GF-D8 (cell line): ENCODE measurements around the gene UBE2QL1.

Source experiments
- DNase-seq: peaks from one replicate; lab custom pipeline; 2025; lab: John Stamatoyannopoulos, UW

Gene UBE2QL1

DNA sequence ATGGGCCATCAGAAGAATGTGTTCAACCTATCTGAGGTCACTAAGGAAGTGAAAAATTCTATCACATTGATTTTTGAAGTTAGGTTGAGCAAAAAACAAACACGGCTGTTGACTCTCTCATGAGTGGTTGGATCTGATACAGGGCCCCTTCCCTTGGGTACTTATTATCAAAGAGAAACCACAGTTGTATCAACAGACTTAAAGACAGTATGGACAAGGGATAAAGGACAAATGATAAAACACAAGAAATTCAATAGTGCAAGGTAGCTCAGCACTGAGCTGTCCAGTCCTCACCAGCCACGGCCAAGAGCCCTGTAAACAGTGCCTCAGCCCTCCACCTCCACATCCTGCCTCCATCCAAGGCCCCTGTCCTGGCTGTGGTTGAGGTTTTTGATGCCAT lies 86.9 kb downstream of the UBE2QL1 start:
- DNase-seq = no peak

DNA sequence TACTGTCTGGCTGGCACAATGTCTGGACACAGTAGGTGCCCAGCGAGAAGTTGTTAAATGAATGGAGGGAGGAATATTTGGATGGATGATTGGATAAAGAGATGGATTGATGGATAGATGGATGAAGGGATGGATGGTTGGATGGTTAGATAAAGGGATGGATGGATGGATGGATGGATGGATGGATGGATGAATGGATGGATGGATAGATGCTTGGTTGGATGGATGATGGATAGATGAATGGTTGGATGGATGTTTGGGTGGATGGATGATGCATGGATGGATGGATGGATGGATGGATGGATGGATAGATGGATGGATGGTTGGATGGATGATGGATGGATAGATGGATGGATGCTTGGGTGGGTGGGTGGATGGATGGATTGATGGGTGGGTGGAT lies 90.4 kb downstream of the UBE2QL1 start:
- DNase-seq = no peak

DNA sequence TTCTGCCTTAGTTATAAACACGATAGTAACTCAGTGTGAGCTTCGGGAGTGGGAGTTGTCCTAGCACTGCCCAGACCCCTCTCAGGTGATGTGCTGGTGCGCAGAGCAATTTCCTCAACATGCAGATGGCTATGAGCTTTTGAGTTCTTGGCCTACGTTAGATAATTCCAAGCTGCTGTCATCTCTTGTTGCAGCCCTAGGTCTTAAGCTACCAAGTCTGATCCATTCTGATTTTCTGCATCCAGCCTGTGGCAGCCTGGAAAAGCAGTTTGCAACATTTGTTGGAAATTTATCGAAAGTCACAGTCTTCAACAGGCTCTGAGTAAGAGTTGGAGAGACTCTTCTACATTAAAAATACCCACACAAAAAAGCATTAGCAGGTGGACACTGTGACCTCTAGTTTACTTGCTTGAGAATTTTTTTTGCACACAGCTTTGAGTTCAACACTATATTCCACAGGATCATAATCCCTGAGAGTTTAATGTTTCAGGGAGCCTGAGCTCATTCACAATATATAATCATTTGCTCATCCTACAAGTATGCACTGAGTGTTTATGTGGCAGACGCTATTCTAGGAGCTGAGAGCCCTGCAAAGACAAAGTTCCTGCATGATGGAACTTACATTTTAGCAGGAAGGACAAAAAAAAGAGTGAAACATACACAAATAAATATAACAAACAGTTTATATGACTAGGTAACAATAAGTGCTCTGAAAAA lies 91.6 kb downstream of the UBE2QL1 start:
- no peak for DNase-seq

DNA sequence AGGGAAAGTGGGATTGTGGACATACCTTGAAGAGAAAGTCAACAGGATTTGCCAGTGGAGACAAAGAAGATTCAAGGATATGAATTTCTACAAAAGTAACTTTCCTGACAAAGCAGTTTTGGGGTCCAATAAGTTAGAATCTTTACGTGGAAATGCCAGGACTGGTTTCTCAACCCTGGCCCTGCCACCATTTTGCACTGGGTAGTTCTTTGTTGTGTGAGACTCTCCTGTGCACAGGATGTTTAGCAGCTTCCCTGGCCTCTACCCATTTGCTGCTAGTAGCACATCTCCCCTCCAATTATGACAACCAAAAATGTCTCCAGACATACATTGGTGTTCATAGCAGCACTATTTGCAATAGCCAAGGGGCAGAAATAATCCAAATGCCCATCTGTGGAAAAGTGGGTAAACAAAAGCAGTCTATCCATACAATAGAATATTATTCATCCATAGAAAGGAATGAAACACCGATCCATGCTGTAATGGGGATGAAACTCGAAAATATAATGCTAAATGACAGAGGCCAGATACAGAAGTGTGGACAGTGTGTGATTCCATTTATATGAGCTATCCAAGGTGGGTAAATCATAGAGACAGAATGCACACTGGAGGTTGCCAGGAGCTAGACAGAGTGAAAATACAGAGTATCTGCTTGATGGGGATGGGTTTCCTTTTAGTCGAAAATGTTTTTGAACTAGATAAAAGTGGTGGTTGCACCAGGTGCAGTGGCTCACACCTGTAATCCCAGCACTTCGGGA lies 92.8 kb downstream of the UBE2QL1 start:
- no peak for DNase-seq

DNA sequence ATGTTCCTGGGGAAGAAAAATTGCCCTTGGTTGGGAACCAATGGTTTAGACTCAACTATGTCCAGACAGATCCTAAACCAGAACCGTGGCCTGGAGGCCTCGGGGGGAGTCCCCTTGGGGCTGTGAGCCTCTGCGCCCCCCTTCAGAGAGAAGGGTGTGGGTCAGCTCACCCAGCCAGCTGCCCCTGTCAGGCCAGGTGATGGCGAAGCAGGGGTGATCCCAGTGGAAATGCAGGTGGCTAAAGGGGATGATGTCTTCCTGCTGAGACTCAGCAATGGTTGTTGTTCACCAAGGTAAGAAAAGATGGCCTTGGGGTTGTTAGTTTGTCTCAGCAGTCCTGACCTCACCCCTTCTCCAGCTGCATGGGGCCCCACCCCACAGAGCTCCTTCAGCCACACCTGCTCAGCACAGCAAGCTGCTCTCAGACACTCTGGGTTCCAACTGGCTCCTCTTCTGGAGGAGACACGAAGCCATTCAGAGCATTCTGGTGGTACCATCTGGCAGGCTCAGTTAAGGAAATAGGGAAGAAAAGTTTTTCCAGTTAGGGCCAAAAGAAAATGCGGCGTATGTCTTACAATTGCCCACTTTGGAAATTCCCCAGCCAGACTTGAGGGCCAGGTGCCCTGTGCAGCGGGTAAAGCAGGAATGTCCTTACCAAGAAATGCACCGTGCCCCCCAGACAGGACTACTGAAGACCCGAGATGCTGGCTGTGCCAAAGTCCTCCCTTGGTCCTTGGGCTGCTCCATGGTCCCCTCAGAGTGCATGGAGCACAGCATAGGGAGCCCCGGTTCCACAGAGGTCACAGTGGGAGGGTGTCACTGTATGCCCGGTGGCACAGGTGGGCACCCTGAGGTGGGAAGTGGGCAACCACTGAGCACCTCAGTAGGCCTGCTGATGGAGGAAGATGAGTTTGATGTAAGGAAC lies 94.0 kb downstream of the UBE2QL1 start:
- DNase-seq = no peak

DNA sequence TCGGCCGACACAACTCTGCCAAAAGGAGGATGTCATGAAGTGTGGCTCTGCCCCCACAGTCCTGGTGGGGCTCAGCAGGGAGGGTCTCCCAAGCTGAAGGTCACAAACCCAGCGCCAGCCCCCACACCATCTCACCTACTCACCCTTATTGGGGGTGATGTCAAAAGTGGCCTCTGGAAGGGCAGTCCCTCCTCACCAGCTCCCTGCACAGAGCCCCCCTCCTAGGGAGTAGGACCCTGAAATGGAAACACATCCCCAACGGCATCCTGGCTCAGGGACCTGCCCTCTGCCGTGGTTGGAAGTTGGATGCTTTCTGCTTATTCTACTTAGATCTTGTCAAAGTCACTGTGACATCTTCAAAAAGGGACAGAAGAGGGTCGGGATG lies 94.7 kb downstream of the UBE2QL1 start:
- no peak for DNase-seq

DNA sequence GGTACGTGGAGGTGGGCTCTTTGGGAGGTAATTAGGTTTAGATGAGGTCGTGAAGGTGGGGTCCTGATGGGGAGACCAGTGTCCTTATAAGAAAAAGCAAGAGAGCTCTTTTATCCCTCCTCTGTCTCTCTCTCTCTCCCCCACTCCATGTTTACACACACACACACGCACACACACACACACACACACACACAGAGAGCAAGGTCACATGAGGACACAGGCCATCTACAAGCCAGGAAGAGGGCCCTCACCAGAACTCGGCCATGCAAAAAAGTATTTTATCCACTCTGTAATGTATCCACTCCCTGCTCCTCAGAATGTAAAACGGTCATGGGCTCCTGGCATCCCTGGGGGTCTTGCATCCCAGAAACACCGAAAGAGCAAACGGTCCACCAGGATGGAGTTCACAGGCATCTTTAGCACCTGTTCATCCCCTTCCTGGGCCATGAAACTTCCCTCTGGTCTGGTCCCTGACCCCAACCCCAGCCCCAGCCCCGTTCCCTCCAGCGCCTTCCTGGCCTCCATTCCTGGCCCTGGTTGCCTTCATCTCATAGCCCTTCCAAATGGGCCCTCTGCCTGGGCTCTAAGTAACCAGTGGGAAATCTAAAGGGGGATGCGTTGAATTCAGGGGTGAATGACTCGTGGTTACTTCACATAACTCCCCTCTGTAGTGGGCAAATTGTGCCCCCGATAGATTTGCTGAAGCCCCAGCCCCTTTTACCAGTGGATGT lies 95.3 kb downstream of the UBE2QL1 start:
- no peak for DNase-seq
